Heart left ventricle (tissue), 13 donors: ENCODE measurements around the gene PHETA2.

Source experiments
- CTCF ChIP-seq, 12 donors: fragments of 200-600 bp; sonication (generic) in 4 of 12; IDR thresholded peaks; one replicate each; pipeline versions ENCODE4 v1.5.0 to v1.8.0; 2018 to 2022; ENCODE audit warnings: antibody characterized with exemption in 12 of 12, mild to moderate bottlenecking in 5 of 12
- POLR2A ChIP-seq, 2 donors: fragments of 450-650 bp; IDR thresholded peaks; one replicate each; pipeline ENCODE4 v1.6.1; 2017; ENCODE audit warnings: antibody characterized with exemption in 2 of 2, mild to moderate bottlenecking in 2 of 2, moderate library complexity in 2 of 2
- donor health status: ischemic (EF 13 %, LVEDD 7.1; RV severe dilation, severe dysfunction).
- donor health status: DM: no; HTN: yes; CAD: no.
- donor health status: DM: no; HTN: no; CAD: no.
- donor health status: ischemic (EF 25% LVEDD 6.9; RV normal size, moderate dysfunction).
- donor health status: ischemic (EF 25% LVEDD 5.7; RV mildly dilated, moderate dysfunction).
- donor health status: ischemic (EF 35%, LVEDD 5.7; RV mildly dilated, moderate dysfunction).
- donor health status: nonischemic (EF 11% LVEDD 7.7; RV severe dilation, severe dysfunction).
- donor health status: DM: yes; HTN: yes; CAD: no.
- donor health status: PGD.
- donor health status: ischemic (EF 29% LVEDD 5.4; RV normal size, mild dysfunction).
- donor health status: nonischemic (EF 23%, LVEDD 6.1; RV moderate dilation, normal function).

- TF ChIP-seq POLR2A (IDR thresholded peaks at IDR 0.05) (no peak), CTCF (IDR thresholded peaks at IDR 0.05) (no peak)
Measured at GRCh38 chr22:42066937-42067336, 7.1 kb upstream of the PHETA2 start.
